Esophagus squamous epithelium (tissue), 5 donors: ENCODE data around the gene PLEKHA6. TPM values are rescaled to one million over a fixed set of nuclear protein-coding genes. Genes with fewer than 3 reads are reported as not detected.

Experiments
- DNase-seq: peaks from one replicate; lab custom pipeline; 2025; lab: John Stamatoyannopoulos, UW
- H3K27ac ChIP-seq, 4 donors: fragments of 200-600 bp; sonication (generic); one replicate each; pipeline ENCODE4 v1.5.1; 2016 to 2019; ENCODE audit warnings: mild to moderate bottlenecking in 1 of 4
- H3K27me3 ChIP-seq, 4 donors: fragments of 200-600 bp; sonication (generic); 1 replicate in 3 of 4; 2 replicates in 1 of 4; pipeline versions ENCODE4 v1.5.1 to v1.6.0; 2017 to 2021; ENCODE audit warnings: antibody characterized with exemption in 1 of 4
- H3K36me3 ChIP-seq, 3 donors: fragments of 200-600 bp; sonication (generic); one replicate each; pipeline ENCODE4 v1.5.1; 2016 to 2019
- H3K4me1 ChIP-seq, 3 donors: fragments of 200-600 bp; sonication (generic); one replicate each; pipeline ENCODE4 v1.5.1; 2017 to 2019
- H3K4me3 ChIP-seq, 4 donors: fragments of 200-600 bp; sonication (generic); 1 replicate in 3 of 4; 2 replicates in 1 of 4; pipeline ENCODE4 v1.5.1; 2016 to 2019; ENCODE audit warnings: mild to moderate bottlenecking in 2 of 4, moderate library complexity in 1 of 4
- H3K9me3 ChIP-seq, 3 donors: fragments of 200-600 bp; sonication (generic); one replicate each; pipeline ENCODE4 v1.5.1; 2016 to 2019
- POLR2A ChIP-seq, 4 donors: fragments of 450-650 bp; IDR thresholded peaks; one replicate each; pipeline ENCODE4 v1.6.1; 2017; ENCODE audit warnings: antibody characterized with exemption in 4 of 4, mild to moderate bottlenecking in 4 of 4, moderate library complexity in 3 of 4
- WGBS, 2 donors: methylation state at CpG; one replicate each; pipeline ENCODE4 v1.1.5; 2018; 5-methylcytosine and 5-hydroxymethylcytosine counted together
- intact Hi-C: fragments of 100-400 bp; cut with DNase I; formaldehyde crosslinking; loops from one replicate; pipeline ENCODE4 v1.15.0; 2022
- total RNA-seq, 4 donors: library from RNA; depleted of rRNA; stranded (reverse); fragments of >200 nt; gene quantifications; one replicate each; pipeline ENCODE4 v1.1.0, GENCODE V29; 2016
- TF ChIP-seq, protein P1 (sequence below), 6 experiments: fragments of 450-650 bp in 4 of 6; fragments of 200-600 bp in 2 of 6; sonication (generic) in 2 of 6; IDR thresholded peaks; one replicate each; pipeline ENCODE4 v1.5.1; 2016 to 2019; ENCODE audit warnings: antibody characterized with exemption in 6 of 6, mild to moderate bottlenecking in 4 of 6, moderate library complexity in 4 of 6
- donor health status: DM: yes; HTN: yes; CAD: no.

The PLEKHA6 gene
- total RNA-seq, 4 donors from 2014 or later: 7.4 to 40.6 (median 18.3) TPM

DNA sequence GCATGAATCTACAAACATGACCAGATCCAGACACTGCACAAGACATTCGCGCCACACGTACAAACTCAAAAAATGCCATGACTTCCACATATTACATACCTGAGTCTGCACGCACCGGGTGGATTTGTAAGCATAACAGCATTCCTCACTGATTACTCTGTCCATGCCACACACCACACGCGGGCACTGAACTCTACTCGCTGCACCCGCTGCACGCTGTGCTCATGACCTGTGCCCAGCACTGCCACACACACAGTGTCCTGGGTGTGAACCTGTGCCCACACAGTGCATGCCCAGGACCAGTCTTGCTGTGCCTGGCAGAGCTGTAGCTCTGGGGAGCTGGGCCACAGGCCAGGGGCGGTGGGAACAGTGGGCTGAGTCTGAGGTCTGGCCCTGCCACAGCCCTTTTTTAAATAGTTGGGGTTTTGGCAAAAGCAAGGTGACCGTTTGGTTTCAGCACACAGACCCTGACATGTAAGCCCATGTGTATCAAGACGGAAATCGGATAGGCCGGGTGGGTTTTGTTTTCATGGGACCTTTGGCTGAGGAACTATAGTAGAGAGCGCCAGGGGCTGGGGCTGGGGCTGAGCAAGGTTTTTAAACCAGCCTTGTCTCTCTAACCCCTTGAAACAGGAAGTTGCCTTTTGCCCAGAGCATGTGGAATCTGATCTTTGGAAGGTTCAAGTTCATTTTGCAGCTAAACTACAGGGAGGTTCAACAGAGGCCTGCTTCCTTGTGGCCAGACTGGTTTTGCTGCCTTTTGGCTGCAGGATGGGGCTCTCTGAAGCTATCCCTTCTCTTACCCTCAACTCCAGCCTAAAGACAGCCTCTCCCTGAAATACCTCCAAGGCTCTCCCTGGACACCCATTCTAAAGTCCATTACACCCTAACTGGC lies 133.6 kb downstream of the PLEKHA6 start:
- no peak for DNase-seq
- H3K4me1 ChIP-seq: peaks cover 0 to 15% (median 0%) of the 10 kb centered on the region in 3 donors
- H3K27ac ChIP-seq: peak overlapping the region in 2 of 4 donors; percentile 1 to 25
- 70 to 75% methylated on average over 10 to 14 of the region's 16 CpGs for WGBS, 2 donors
- H3K36me3 ChIP-seq: peaks cover 0 to 53% (median 0%) of the 10 kb centered on the region in 3 donors
- no peak overlapping the region for H3K4me3 ChIP-seq
- no peaks in the 10 kb centered on the region for H3K9me3 ChIP-seq
- TF ChIP-seq, protein P1, sequence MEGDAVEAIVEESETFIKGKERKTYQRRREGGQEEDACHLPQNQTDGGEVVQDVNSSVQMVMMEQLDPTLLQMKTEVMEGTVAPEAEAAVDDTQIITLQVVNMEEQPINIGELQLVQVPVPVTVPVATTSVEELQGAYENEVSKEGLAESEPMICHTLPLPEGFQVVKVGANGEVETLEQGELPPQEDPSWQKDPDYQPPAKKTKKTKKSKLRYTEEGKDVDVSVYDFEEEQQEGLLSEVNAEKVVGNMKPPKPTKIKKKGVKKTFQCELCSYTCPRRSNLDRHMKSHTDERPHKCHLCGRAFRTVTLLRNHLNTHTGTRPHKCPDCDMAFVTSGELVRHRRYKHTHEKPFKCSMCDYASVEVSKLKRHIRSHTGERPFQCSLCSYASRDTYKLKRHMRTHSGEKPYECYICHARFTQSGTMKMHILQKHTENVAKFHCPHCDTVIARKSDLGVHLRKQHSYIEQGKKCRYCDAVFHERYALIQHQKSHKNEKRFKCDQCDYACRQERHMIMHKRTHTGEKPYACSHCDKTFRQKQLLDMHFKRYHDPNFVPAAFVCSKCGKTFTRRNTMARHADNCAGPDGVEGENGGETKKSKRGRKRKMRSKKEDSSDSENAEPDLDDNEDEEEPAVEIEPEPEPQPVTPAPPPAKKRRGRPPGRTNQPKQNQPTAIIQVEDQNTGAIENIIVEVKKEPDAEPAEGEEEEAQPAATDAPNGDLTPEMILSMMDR (IDR thresholded peaks at IDR 0.05): no peak
- TF ChIP-seq POLR2A (IDR thresholded peaks at IDR 0.05): no peak
- intact Hi-C loops: no loop called here
- H3K27me3 ChIP-seq: no peaks in the 10 kb centered on the region

DNA sequence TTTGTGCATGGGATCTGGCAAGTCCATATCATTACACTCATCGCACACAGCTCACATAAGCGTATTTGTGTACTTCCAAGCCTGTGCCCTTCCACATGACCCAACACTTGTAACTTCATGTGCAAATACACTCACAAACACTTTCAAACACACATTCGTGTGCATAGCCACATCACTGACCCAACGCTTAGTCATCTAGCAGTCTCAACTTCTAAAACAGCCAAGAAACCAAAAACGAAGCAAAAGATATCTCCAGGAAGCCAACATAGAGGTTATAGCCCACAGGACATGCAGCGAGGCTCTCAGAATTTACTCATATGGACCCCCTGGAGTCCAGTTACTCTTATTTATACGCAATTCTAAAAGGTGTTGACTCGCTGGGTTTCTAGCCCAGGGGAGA lies 135.1 kb downstream of the PLEKHA6 start:
- Histone ChIP-seq H3K4me1 (peaks cover 0 to 15% (median 0%) of the 10 kb centered on the region in 3 donors), H3K4me3 (no peak overlapping the region), H3K27me3 (no peaks in the 10 kb centered on the region), H3K9me3 (no peaks in the 10 kb centered on the region), H3K27ac (no peak overlapping the region), H3K36me3 (peaks cover 0 to 46% (median 0%) of the 10 kb centered on the region in 3 donors)
- TF ChIP-seq POLR2A (IDR thresholded peaks at IDR 0.05): no peak
- TF ChIP-seq, protein P1 (IDR thresholded peaks at IDR 0.05): no peak
- 83 to 88% methylated on average over 8 of the region's 8 CpGs for WGBS, 2 donors
- intact Hi-C loops: no loop called here
- no peak for DNase-seq

DNA sequence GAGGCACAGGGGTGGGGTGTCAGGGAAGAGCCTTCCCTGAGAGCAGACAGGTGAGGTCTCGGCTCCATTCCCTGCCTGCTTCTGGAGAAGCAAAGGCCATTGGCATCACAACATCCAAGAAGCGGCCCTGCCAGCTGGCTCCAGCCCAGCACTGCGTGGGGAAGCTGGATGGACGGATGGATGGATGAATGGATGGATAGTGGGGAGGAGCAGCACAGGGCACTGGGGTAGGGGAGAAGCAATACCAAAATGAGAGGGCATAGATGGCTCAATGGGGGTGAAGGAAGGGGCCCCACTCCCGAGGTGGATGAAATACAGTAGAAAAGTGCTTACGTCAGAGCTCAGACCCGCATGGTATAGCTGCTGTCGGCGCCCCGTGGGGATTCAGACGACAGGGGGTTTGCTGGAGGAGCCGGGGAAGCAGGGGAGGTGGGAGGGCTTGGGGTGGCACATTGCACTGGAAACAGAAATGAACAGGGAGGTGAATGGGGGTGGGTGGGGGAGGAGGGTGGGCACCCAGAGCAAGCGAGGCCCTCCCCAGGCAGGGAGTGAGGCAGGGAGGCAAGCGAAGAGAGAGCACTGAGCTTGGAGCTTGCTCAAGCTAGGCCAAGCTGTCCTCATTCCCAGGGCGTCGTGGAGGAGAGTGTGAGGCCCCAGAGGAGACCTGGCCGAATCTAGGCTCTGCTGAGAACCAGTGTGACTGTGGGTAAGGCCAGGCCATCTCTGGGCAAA lies 136.4 kb downstream of the PLEKHA6 start:
- peaks cover 0 to 15% (median 0%) of the 10 kb centered on the region in 3 donors for H3K4me1 ChIP-seq
- 78 to 81% methylated on average over 14 to 17 of the region's 17 CpGs for WGBS, 2 donors
- no peak for DNase-seq
- TF ChIP-seq POLR2A (IDR thresholded peaks at IDR 0.05): no peak
- TF ChIP-seq, protein P1 (IDR thresholded peaks at IDR 0.05): no peak
- no peaks in the 10 kb centered on the region for H3K9me3 ChIP-seq
- intact Hi-C loops: no loop called here
- peaks cover 0 to 36% (median 0%) of the 10 kb centered on the region in 3 donors for H3K36me3 ChIP-seq
- no peak overlapping the region for H3K27ac ChIP-seq
- no peaks in the 10 kb centered on the region for H3K27me3 ChIP-seq
- no peak overlapping the region for H3K4me3 ChIP-seq

DNA sequence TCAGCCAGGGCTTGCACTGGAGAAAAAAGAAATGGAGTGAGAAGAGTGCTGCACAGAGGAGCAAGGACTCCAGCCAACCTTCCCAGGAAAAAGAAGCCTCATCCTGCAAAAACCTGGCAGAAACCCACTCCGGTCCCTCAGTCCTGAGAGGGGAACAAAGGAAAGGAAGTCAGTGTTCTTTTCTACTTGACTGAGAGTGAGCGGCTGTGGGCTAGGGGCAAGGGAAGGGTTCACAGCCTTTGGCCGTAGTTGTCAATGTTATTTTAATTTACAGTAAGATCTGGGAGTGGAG lies 137.0 kb downstream of the PLEKHA6 start:
- no peak overlapping the region for H3K27ac ChIP-seq
- intact Hi-C loops: no loop called here
- H3K27me3 ChIP-seq: no peaks in the 10 kb centered on the region
- no peak for DNase-seq
- peaks cover 0 to 15% (median 0%) of the 10 kb centered on the region in 3 donors for H3K4me1 ChIP-seq
- H3K4me3 ChIP-seq: no peak overlapping the region
- 90 to 93% methylated on average over 3 of the region's 3 CpGs for WGBS, 2 donors
- no peak for TF ChIP-seq POLR2A (IDR thresholded peaks at IDR 0.05)
- TF ChIP-seq, protein P1 (IDR thresholded peaks at IDR 0.05): no peak
- H3K36me3 ChIP-seq: peaks cover 0 to 30% (median 0%) of the 10 kb centered on the region in 3 donors
- H3K9me3 ChIP-seq: no peaks in the 10 kb centered on the region
